HTR-8/SVneo (cell line): ENCODE results near the gene SRRM1.
A peak's percentile ranks its signal among the peaks of the same experiment; 100 is the strongest.
"Not testable (repeated sequence)": the region's sequence is repeated elsewhere in the genome, so short reads cannot be mapped to it uniquely, and the experiment has no call there.

Experiments
- DNase-seq: peaks from one replicate; pipeline ENCODE4 v3.0.0; 2011; ENCODE audit warnings: low spot score, mixed read lengths; ENCODE audit not compliant: insufficient read length
- FAIRE-seq: peaks from 2 replicates; lab custom pipeline; 2011; peaks lifted over from hg19 to GRCh38; lab: Jason Lieb, UNC

The SRRM1 gene

DNA sequence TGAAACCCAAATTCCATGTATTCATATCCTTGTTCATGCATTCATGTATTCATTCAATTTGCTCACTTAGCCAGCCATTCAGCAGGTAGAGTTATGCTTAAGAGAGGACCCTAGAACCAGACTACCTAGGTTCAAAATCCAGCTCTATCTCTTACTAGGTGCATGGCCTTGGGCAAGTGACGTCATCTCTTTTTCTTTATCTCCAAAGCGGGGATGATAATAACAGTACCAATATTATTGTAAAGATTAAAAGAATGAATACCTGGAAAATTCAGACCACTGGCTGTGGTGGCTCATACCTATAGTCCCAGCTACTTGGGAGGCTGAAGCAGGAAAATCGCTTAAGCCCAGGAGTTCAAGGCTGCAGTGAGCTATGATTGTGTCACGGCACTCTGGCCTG, 68.2 kb downstream of the SRRM1 start:
- FAIRE-seq = no peak
- no peak for DNase-seq

DNA sequence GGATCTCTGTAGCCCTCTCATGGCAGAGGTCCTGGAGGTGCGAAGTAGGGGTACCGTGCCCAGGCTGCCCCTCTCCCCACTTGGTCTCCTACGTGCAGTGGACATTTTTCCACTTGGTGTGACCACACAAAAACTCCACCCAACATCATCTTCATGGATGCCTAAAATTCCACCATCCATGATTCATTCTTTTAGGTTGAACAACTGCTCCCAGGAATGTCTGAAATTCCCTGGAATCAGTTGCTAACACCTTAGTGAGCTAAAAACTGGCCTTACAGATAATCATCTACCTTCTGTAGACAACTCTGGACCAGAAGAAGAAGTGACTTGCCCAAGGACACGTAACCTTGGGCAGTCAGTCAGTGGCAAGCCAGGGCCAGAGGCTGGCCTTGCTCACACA, 70.1 kb downstream of the SRRM1 start:
- DNase-seq (no peak), FAIRE-seq (peak; percentile 59)

DNA sequence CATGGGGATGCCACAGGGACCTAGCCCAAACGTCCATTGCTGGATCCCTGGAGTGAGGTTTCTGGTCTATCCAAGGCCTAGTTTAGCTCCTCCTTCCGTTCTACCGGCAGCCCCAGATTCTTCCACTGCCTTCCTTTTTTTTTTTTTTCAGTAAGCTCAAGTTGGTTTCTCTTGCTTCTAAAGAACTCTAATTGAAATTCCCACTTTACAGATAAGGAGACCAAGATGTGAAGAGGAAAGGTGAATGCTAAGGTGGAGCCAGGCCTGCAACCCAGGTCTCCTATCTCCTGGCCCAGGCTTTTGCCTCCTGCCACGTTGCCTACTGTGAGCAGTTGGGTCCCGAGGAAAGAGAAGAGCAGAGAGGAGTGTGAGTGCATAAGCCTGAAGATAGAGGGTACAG, 70.6 kb downstream of the SRRM1 start:
- FAIRE-seq (no peak), DNase-seq (no peak)

DNA sequence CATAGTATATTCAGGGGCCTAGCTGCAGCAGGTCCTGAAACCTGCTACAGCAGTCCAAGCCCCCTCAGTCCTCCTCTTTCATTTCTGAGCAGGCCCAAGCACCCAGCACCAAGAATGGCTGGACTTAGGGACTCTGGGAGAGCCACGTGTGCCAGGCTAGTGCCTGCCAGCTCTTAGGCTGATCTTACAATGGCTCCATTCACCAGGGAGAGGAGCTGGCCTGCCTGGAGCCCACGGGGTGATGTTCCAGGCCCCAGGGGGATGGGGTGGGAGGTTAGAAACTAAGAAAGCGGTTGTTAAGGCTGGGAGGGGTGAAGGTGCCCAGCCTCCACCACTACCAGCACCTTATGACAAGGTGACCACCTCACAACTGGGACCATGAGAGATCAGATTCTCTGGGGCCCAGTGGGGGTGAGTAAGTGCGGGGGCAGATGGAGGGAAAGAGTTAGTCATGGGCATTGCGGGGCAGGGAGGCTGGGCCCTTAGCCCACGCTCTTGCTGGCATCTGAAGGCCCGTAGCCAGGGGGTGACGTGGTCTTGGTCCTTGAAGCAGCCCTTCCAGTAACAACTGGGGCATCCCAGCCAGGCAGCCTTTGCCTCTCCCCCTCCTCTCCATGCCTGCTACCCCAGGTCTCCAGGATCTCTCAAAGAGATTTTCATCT, 71.9 kb downstream of the SRRM1 start:
- peak; percentile 42 for FAIRE-seq
- no peak for DNase-seq

DNA sequence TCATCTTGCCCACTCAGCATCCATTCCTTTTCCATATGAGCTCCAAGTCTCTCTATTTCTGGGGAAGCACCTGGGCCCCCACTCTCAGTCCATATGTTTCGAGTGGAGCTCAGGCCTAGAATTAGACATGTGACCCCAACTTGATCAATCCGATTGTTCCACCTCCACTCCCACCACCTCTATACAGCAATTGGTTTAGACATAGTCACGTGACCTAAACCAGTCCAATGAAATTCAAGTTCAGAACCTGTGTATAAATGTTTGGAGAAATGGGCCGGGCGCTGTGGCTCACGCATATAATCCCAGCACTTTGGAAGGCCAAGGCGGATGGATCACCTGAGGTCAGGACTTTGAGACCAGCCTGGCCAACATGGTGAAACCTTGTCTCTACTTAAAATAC, 72.6 kb downstream of the SRRM1 start:
- no peak for FAIRE-seq
- no peak for DNase-seq

DNA sequence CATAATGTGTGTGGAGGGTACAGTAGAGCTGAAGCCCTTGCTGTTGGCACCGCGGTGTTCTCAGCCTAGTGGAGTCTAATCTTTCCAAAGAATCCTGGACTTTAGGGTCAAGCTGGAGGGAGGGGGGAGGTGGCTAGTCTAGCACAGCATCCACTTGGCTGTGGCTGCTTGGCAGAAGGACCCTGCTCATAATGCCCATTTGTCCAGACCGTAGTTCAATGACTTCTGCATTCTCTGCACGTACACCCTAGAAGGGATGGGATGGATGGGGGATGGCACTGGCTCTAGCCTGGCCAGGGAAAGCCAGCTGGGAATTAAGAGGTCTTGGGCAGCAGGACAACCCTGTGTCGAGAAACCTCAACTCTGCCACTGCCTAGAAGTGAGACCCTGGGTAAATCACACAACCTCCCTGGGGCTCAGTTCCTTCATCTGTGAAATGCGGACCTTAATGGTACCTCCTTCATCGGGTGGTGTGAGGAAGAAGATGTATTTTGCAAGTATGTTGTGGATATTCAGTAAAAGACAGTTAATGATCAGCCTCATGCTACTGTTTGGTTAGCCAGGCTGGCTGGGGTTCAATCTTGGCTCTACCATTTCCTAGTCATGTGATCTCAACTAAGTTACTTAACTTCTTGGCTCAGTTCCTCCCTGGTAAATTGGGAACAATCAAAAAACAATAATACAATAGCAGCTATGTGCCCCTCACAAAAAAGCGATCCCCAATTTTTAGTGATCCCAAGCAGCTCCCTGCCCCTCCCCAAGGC, 75.0 kb downstream of the SRRM1 start:
- DNase-seq (no peak), FAIRE-seq (no peak)

DNA sequence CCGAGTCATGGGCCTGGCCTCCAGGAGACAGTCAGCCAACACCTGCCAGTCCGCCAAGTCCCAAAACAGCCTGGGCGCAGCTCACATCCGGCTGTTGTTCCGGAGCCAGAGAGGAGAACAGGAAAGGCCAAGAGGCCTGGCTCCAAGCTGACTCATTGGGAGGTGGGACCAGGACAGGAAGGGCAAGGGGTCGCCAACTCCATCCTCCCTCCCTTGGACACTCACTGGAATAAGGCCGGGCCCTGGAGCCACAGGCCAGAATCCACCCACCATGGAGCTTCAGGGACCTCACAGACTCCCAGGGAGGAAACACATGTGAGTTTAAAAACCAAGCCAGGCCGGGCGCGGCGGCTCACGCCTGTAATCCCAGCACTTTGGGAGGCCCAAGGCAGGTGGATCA, 77.0 kb downstream of the SRRM1 start:
- DNase-seq (peak; percentile 63), FAIRE-seq (peak; percentile 26)

DNA sequence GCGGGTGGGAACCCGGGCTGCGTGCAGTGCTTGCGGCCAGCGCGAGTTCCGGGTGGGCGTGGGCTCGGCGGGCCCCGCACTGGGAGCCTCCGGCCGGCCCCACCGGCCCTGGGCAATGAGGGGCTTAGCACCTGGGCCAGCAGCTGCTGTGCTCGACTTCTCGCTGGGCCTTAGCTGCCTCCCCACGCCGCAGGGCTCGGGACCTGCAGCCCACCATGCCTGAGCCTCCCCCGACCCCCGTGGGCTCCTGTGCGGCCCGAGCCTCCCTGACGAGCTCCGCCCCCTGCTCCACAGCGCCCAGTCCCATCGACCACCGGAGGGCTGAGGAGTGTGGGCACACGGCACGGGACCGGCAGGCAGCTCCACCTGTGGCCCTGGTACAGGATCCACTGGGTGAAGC, 78.4 kb downstream of the SRRM1 start:
- FAIRE-seq (no peak), DNase-seq (no peak)

DNA sequence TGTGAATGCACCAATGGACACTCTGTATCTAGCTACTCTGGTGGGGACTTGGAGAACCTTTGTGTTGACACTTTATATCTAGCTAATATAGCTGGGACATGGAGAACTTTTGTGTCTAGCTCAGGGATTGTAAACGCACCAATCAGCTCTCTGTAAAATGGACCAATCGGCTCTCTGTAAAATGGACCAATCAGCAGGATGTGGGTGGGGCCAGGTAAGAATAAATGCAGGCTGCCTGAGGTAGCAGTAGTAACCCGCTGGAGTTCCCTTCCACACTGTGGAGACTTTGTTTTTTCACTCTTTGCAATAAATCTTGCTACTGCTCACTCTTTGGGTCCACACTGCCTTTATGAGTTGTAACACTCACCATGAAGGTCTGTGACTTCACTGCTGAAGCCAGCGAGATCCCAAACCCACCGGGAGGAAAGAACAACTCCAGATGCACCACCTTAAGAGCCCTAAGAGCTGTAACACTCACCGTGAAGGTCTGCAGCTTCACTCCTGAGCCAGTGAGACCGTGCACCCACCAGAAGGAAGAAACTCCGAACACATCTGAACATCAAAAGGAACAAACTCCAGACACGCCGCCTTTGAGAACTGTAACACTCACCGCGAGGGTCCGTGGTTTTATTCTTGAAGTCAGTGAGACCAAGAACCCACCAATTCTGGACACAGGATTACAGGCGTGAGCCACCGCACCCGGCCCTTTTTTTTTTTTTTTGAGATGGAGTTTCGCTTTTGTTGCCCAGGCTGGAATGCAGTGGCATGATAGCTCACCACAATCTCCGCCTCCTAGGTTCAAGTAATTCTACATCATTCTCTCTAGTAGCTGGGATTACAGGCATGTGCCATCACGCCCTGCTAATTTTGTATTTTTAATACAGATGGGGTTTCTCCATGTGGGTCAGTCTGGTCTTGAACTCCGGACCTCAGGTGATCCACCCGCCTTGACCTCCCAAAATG, 79.3 kb downstream of the SRRM1 start:
- FAIRE-seq, DNase-seq: not testable (repeated sequence)
